NCI-H82 (cell line): Measurements from ENCODE around the gene NEK10.

Experiments used
- DNase-seq: peaks from one replicate; lab custom pipeline; 2025; lab: John Stamatoyannopoulos, UW

Gene NEK10

DNA sequence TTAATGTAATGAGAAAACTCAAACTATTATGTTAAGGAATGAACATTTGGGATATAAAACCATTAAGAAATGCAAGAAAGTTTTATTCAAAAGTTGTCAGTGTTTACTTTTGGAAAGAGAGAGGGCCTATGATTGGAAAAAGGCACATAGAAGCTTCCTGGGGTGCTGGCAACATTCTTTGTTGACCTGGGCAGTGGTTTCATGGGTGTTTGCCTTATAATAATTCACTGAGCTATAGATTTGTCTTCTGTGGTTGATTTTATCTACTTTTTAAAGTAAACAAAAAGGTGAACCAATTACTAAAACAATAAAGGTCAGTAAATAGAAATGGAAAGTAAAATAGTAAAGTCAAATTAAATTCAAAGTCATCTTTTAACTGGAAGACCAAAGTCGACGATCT, 308.8 kb downstream of the NEK10 start:
- DNase-seq = no peak
